HUES6 (cell line): ENCODE data around the gene ASPDH.
A peak's percentile ranks its signal among the peaks of the same experiment; 100 is the strongest.

ENCODE experiments used
- H3K27ac ChIP-seq: 2 replicates; pipeline ENCODE4 v1.7.0; 2013; ENCODE audit warnings: low read depth, mild to moderate bottlenecking, low read length, inconsistent platforms
- H3K27me3 ChIP-seq: 2 replicates; pipeline ENCODE4 v1.6.1; 2013; ENCODE audit warnings: low read length; ENCODE audit not compliant: control insufficient read depth, insufficient read depth
- H3K36me3 ChIP-seq: 2 replicates; pipeline ENCODE4 v1.6.1; 2013; ENCODE audit warnings: low read length; ENCODE audit not compliant: control insufficient read depth, insufficient read depth
- H3K4me1 ChIP-seq: 2 replicates; pipeline ENCODE4 v1.6.1; 2013; ENCODE audit warnings: low read length; ENCODE audit not compliant: control insufficient read depth, insufficient read depth
- H3K4me3 ChIP-seq: 2 replicates; pipeline ENCODE4 v1.5.1; 2013; ENCODE audit warnings: low read depth, low read length
- H3K9ac ChIP-seq: one replicate; pipeline ENCODE4 v1.6.1; 2013; ENCODE audit warnings: mild to moderate bottlenecking, low read length
- H3K9me3 ChIP-seq: 2 replicates; pipeline ENCODE4 v1.6.1; 2013; ENCODE audit warnings: low read depth, low read length; ENCODE audit not compliant: control insufficient read depth, insufficient read depth

Gene ASPDH

DNA sequence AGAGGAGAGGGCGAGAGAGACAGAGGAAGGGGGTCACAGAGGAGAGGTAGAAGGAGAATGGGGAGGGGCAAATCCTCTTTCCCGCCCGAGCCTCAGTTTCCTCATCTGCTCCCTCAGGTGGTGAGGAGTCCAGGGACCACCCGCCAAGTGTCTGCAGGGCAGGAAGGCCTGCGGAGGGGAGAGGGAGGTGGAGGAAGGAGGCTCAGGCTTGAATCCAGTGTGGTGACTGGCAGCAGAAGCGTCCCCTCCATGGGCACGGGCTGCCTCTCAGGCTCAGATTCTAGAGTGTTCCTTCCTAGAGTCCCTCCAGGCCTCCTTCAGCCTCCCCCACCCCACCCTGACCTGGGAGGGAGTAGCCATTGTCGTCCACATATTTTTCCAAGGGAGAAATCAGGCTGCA lies 20.5 kb downstream of the ASPDH start:
- H3K9me3 ChIP-seq: peaks cover 6% of the 10 kb centered on the region; the same call in 1 of the 2 replicates
- peaks cover 92% of the 10 kb centered on the region for H3K27me3 ChIP-seq
- no peak overlapping the region for H3K27ac ChIP-seq
- no peak overlapping the region for H3K4me3 ChIP-seq
- H3K4me1 ChIP-seq: peaks cover 18% of the 10 kb centered on the region; the same call in 1 of the 2 replicates
- H3K36me3 ChIP-seq: no peaks in the 10 kb centered on the region
- no peak overlapping the region for H3K9ac ChIP-seq

DNA sequence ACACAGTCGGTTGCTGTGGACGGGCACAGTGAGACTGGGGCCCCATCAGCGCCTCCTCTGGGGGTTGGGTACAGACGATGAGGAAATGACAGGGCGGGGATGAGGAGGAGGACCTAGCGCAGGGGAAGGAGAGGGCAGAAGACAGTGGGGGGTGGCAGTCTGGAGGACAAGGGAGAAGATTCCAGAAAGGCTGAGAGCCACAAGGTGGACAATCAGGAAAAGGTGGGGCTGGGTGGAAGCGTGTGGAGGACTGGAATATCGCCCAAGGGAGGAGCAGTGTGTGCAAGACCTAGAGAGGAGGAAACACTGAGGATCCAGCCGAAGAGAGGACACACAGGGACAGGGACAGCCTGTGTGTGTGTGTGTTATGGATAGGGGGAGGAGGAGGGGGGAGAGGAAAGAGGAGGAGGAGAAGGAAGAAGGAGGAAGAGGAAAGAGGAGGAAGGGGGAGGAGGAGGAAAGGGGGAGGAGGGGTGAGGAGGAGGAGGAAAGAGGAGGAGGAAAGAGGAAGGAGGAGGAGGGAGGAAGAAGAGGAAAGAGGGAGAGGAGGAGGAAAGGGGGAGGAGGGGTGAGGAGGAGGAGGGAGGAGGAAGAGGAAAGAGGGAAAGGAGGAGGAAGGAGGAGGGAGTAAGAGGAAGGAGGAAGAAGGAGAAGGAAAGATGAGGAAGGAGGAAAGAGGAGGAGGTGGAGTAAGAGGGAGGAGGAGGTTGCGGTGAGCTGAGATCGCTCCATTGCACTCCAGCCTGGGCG lies 21.2 kb downstream of the ASPDH start:
- Histone ChIP-seq H3K27ac (no peak overlapping the region), H3K27me3 (peaks cover 89% of the 10 kb centered on the region), H3K36me3 (no peaks in the 10 kb centered on the region), H3K9me3 (peaks cover 6% of the 10 kb centered on the region; the same call in 1 of the 2 replicates), H3K4me3 (peak overlapping the region; percentile 9; the same call in 1 of the 2 replicates), H3K9ac (no peak overlapping the region), H3K4me1 (peaks cover 18% of the 10 kb centered on the region; the same call in 1 of the 2 replicates)

DNA sequence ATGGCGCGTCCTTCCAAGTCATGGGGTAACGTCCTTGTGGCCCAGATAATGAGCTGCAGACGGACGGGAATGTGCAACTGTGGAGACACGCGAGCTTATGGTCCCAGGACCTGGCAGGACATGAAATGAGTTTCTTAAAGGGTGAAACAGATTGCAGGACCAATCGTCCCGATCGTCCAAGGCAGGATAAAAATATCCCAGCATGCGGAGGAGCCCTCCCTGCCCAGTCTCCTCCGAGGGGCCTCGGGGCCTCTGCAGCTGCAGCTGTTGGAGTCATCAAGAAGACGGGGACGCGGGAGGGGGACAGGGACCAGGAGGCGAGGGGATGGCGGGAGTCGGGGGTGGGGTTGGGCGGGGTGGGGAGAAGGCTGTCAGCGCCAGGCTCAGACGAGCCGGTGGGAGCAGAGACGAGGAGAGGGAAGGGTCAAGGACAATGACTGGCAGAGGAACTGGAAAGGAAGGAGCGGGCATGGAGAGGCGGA lies 22.7 kb downstream of the ASPDH start:
- Histone ChIP-seq H3K4me1 (peaks cover 15% of the 10 kb centered on the region; the same call in 1 of the 2 replicates), H3K9ac (no peak overlapping the region), H3K4me3 (no peak overlapping the region), H3K27me3 (peaks cover 81% of the 10 kb centered on the region), H3K36me3 (no peaks in the 10 kb centered on the region), H3K27ac (no peak overlapping the region), H3K9me3 (peaks cover 13% of the 10 kb centered on the region)

DNA sequence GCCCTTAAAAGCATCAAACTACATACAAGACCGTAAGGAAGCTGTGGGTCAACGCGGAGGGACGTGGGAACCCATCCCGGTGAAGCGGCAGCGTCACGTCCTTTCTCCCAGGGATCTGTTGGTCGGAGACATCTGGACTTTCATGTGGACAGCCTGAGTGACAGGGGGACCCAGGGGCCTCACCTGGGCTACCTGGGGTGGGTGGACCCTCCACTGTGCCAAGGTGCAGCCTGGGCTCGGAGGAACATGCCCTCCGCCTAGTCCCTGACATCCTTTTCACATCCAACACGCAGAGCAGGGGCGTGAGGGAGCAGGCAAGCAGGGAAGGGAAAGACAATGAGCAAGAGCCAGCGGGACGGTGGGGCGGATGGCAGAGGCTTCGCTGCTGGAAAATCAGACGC lies 23.3 kb downstream of the ASPDH start:
- peaks cover 78% of the 10 kb centered on the region for H3K27me3 ChIP-seq
- no peak overlapping the region for H3K9ac ChIP-seq
- no peak overlapping the region for H3K27ac ChIP-seq

DNA sequence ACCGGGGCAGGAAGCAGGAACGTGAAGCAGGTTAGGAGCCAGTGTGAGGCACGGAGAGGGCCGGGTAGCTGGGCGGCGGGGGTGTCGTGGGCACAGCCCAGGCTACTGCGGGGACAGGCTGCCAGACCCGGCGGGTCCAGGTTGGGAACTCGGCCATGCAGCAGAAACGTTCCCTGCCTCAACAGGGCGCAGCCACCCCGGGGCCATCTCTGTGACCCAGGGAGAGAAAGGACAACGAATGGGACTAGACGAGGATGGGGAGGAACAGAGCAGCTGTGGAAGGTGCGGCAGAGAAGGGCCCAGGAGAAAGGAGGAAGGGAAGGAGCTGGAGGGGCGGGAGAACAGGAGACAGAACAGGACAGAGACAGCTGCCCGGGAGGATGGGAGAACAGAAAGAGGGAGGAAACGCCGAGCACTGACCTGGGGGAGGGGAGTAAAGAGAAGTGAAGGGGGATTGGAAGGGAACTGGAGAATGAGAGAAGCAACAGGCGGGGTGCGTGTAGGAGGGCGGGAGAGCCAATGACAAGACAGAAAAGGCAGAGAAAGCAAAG lies 24.2 kb downstream of the ASPDH start:
- H3K4me3 ChIP-seq: no peak overlapping the region; the same call in 1 of the 2 replicates
- H3K9me3 ChIP-seq: peaks cover 28% of the 10 kb centered on the region
- peaks cover 10% of the 10 kb centered on the region for H3K36me3 ChIP-seq
- H3K27me3 ChIP-seq: peaks cover 70% of the 10 kb centered on the region
- no peak overlapping the region for H3K9ac ChIP-seq
- peaks cover 15% of the 10 kb centered on the region; the same call in 1 of the 2 replicates for H3K4me1 ChIP-seq
- no peak overlapping the region for H3K27ac ChIP-seq

More for the DNA sequence above, 23.3 kb downstream of the ASPDH start:
- H3K4me3 ChIP-seq: no peak overlapping the region
- H3K4me1 ChIP-seq: peaks cover 15% of the 10 kb centered on the region; the same call in 1 of the 2 replicates
- peaks cover 5% of the 10 kb centered on the region for H3K36me3 ChIP-seq
- peaks cover 19% of the 10 kb centered on the region for H3K9me3 ChIP-seq

DNA sequence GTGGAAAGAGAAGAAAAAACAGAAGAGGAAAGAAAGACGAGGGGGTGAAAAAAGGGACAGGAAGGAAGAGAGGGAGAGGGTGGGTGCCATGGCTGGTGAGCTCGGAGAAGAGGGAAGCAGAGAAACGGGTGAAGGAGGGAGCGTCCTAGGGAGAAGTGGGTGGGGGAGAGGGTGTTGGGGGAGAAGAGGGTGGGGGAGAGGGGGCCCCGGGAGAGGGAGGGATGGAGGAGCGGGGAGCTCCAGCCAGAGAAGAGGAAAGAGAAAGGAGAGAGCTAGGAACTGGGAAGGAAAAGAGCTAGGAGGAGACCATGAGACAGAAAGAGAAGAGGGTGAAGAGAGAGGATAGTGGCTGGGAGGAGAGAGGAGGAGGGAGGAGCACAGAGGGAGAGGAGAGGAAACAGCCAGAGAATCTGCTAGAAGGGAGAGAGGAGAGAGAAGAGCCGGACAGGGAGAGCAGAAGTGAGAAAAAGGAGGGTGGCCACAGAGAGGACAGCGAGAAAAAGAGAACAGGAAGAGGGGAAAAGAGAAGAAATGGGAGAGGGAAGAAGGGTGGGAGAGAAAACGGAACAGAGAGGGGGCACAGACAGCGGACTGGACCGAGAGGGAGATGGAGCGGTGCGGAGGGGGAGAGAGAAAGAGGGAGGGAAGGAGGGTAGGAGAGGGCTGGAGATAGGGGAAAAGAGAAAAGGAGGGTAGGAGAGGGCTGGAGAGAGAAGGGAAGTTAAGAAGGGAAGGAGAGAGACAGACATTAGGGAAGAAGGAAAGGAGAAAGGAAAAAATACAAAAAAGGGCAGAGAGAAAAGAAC lies 25.1 kb downstream of the ASPDH start:
- Histone ChIP-seq H3K27me3 (peaks cover 61% of the 10 kb centered on the region), H3K27ac (no peak overlapping the region), H3K9me3 (peaks cover 28% of the 10 kb centered on the region), H3K4me3 (no peak overlapping the region), H3K4me1 (peaks cover 15% of the 10 kb centered on the region; the same call in 1 of the 2 replicates), H3K36me3 (peaks cover 10% of the 10 kb centered on the region), H3K9ac (no peak overlapping the region)

DNA sequence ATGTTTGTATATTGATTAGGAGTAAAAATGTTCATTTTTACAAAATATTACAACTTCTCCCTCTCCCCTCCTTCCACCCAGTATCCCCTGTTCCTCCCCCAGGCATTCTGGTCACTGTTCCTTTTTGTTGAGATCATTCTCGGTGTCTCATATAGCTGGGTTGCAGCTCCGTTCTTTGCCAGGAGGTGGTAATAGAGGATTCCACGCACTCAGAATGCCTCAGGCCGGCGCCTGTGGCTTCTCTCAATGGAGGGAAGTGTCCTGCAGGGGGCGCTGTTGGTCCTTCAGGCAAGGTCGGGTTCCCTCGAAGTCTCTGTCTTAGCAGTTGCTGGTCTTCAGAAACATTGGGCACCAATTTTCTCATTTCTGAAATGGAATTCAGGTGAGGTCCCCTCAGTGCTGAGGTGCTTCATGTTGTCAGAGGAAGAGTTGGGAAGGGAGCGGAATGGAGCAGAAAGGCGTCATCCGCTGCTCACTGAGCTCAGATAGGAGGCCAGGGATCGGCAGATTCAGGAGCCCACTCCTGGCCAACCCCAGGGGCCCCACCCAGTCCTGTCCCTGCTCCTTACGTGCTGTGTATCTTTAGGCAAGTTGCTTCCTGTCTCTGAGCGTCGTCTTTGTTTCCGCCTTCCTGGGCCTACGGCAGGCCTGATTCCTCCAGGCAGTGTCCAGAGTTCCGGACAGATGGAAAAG lies 26.7 kb downstream of the ASPDH start:
- H3K27ac ChIP-seq: no peak overlapping the region
- no peak overlapping the region for H3K9ac ChIP-seq
- peaks cover 45% of the 10 kb centered on the region for H3K27me3 ChIP-seq
- peaks cover 28% of the 10 kb centered on the region for H3K9me3 ChIP-seq
- H3K36me3 ChIP-seq: peaks cover 23% of the 10 kb centered on the region
- H3K4me1 ChIP-seq: peaks cover 10% of the 10 kb centered on the region; the same call in 1 of the 2 replicates
- no peak overlapping the region for H3K4me3 ChIP-seq

DNA sequence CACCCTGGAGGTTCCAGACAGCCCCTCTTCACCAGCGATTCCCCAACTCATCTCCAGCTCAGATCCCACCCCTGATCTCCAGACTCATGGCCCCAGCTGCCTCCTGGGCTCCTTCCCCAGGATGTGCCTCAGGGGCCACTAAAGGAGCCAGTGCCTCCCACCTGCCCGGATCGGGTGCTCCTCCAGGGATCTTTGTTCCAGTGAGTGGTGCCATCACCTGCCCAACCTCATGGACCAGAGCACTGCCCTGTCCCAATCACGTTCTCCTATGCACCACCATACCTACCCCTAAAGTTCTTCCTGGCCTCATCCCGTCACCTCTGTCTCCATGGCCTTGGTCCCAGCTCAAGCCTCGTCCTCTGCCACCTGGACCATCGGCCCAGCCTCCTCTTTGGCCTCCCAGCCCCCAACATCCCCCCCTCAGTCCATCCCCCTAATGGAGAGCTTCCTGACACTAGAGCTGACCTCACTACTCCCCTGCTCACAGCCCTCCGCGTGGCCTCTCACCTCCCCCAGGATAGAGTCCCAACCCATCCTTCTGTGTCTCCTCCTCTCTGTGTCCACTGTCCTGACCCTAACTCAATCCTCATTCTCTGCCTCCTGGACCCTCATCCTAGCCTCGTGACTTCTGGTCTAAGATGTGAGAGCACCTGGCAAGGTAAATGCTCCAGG lies 28.3 kb downstream of the ASPDH start:
- H3K27ac ChIP-seq: no peak overlapping the region
- no peak overlapping the region for H3K4me3 ChIP-seq
- peaks cover 30% of the 10 kb centered on the region for H3K27me3 ChIP-seq
- H3K9me3 ChIP-seq: peaks cover 23% of the 10 kb centered on the region
- H3K36me3 ChIP-seq: peaks cover 39% of the 10 kb centered on the region
- no peak overlapping the region for H3K9ac ChIP-seq
- H3K4me1 ChIP-seq: peaks cover 6% of the 10 kb centered on the region; the same call in 1 of the 2 replicates

DNA sequence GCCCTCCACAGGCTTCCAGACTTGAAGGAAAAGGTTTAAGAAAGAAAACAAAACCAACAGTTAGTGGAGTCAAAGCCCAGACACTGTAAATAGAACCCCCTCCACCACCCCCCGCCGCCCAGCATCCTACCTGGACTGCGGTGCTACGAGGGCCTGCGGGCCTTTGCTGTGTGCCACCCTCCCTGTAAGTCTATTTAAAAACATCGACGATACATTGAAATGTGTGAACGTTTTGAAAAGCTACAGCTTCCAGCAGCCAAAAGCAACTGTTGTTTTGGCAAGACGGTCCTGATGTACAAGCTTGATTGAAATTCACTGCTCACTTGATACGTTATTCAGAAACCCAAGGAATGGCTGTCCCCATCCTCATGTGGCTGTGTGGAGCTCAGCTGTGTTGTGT lies 30.8 kb downstream of the ASPDH start:
- H3K4me3 ChIP-seq: no peak overlapping the region
- H3K9ac ChIP-seq: no peak overlapping the region
- no peaks in the 10 kb centered on the region for H3K4me1 ChIP-seq
- peaks cover 9% of the 10 kb centered on the region for H3K27me3 ChIP-seq
- H3K27ac ChIP-seq: no peak overlapping the region
- peaks cover 62% of the 10 kb centered on the region for H3K36me3 ChIP-seq
- H3K9me3 ChIP-seq: peaks cover 27% of the 10 kb centered on the region

DNA sequence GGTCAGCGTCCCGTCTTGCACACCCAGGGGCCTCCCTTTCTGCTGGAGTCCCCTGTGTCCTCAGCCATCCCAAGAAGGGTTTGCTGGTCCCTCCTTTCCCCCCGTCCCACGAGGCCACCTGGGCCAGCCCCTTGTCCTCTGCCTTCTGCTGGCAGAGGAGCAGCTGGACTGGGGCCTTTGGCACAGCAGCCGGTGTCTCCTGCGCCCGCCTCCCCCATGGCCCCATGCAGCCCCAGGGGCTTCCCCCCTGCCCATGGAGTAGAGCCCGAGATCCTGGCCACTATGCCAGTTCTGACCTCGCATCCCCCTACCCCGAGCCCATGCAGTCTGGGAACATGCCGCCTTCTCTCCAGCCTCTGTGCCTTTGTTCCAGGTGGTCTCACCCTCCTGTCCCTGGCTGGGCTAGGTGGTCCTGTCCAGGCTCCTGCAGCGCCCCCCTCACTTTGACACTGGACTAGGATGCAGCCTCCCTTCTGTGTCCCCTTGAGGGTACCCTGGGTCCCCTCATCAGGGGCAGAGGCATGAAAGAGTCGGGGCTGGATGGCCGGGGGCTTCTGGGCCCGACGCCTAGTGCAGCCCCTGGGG lies 31.4 kb downstream of the ASPDH start:
- H3K4me1 ChIP-seq: 0 out of 2 replicates have a peak, but pooled peaks cover under 1% of the 10 kb centered on the region
- H3K36me3 ChIP-seq: peaks cover 65% of the 10 kb centered on the region

More for the DNA sequence above, 31.4 kb downstream of the ASPDH start:
- Histone ChIP-seq H3K9ac (no peak overlapping the region), H3K27me3 (peaks cover 4% of the 10 kb centered on the region), H3K9me3 (peaks cover 27% of the 10 kb centered on the region), H3K4me3 (no peak overlapping the region), H3K27ac (no peak overlapping the region)
